EH (cell line): ENCODE results near the gene COMTD1.
"Not testable (repeated sequence)": the region's sequence is repeated elsewhere in the genome, so short reads cannot be mapped to it uniquely, and the experiment has no call there.

ENCODE experiments used
- DNase-seq: peaks from one replicate; pipeline ENCODE4 v3.0.0-alpha.2; 2015; ENCODE audit warnings: low read depth

COMTD1 gene

GRCh38 chr10:75195035-75195763, 40.6 kb downstream of the COMTD1 start:
- DNase-seq, result peak; percentile 95

- DNase-seq, result not testable (repeated sequence)
Measured at GRCh38 chr10:75194625-75195024, 41.1 kb downstream of the COMTD1 start.

GRCh38 chr10:75191821-75192568, 43.8 kb downstream of the COMTD1 start:
- peak; percentile 95 for DNase-seq

GRCh38 chr10:75189266-75190096, 46.3 kb downstream of the COMTD1 start:
- DNase-seq, result no peak

- DNase-seq, result not testable (repeated sequence)
Measured at GRCh38 chr10:75188522-75188921, 47.2 kb downstream of the COMTD1 start.

GRCh38 chr10:75187961-75188426, 47.8 kb downstream of the COMTD1 start:
- DNase-seq, result peak; percentile 75

GRCh38 chr10:75186310-75186709, 49.4 kb downstream of the COMTD1 start:
- DNase-seq, result no peak
